Measurements from ENCODE around the gene ZNF778.

Gene ZNF778

DNA sequence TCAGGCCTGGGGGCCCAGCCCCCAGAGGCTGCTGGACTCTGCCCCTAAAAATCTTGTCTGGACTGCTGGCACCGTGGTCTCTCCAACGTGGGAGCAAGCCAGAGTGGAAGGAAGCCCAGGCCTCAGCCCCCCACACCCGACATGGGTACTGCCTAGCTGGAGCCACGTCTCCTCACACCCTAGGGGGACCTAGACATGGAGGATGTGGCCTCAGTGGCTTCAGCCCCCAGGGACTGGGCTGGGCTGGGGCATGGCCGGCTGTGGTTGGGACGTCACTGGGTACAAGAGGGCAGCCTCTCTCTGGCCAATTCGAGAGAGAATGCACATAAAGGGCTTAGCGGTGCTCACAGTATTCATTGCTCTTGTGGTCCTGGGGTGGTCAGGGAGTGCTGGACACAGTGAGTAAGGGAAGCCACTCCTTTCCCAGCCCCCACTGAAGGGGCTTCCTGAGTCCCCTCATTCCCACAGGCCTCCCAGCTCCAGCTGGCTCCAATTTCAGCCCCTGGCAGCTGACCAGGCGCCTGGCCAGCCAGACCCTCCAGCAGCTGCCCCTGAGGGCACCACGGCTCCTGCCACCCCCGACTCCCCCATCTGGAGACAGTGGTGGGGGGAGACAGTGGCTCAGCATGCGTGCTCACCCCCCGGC, 44.9 kb upstream of the ZNF778 start:
- Histone ChIP-seq H3K4me2 (ENCODE audit: low read depth, low read length, poor library complexity, severe bottlenecking) (no peak overlapping the region), H4K20me1 (ENCODE audit: low read depth, low read length) (no peaks in the 10 kb centered on the region), H3K9me2 (replicated peaks; ENCODE audit: insufficient read depth, low read length) (no peaks in the 10 kb centered on the region), H3K79me2 (ENCODE audit: insufficient read depth, low read length) (no peaks in the 10 kb centered on the region), H2AFZ (ENCODE audit: low read depth, low read length, severe bottlenecking) (no peak overlapping the region), H3K27me3 (ENCODE audit: low read length) (no peaks in the 10 kb centered on the region), H3K27ac (ENCODE audit: low read depth, low read length) (no peak overlapping the region), H3K9ac (ENCODE audit: low read length) (no peak overlapping the region), H3F3A (ENCODE audit: insufficient read depth) (no peaks in the 10 kb centered on the region), H3K36me3 (ENCODE audit: low read length) (no peaks in the 10 kb centered on the region), H3K4me3 (ENCODE audit: insufficient read depth, low read length, poor library complexity, severe bottlenecking) (no peak overlapping the region), H3K9me3 (ENCODE audit: insufficient read depth, low read length) (no peaks in the 10 kb centered on the region)
- no peak for TF ChIP-seq EZH2phosphoT487 (conservative IDR thresholded peaks at IDR 0.05; ENCODE audit: low read length)
- TF ChIP-seq, protein P1, sequence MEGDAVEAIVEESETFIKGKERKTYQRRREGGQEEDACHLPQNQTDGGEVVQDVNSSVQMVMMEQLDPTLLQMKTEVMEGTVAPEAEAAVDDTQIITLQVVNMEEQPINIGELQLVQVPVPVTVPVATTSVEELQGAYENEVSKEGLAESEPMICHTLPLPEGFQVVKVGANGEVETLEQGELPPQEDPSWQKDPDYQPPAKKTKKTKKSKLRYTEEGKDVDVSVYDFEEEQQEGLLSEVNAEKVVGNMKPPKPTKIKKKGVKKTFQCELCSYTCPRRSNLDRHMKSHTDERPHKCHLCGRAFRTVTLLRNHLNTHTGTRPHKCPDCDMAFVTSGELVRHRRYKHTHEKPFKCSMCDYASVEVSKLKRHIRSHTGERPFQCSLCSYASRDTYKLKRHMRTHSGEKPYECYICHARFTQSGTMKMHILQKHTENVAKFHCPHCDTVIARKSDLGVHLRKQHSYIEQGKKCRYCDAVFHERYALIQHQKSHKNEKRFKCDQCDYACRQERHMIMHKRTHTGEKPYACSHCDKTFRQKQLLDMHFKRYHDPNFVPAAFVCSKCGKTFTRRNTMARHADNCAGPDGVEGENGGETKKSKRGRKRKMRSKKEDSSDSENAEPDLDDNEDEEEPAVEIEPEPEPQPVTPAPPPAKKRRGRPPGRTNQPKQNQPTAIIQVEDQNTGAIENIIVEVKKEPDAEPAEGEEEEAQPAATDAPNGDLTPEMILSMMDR (IDR thresholded peaks at IDR 0.05; ENCODE audit: insufficient read depth, low read length, poor library complexity, severe bottlenecking), result no peak

DNA sequence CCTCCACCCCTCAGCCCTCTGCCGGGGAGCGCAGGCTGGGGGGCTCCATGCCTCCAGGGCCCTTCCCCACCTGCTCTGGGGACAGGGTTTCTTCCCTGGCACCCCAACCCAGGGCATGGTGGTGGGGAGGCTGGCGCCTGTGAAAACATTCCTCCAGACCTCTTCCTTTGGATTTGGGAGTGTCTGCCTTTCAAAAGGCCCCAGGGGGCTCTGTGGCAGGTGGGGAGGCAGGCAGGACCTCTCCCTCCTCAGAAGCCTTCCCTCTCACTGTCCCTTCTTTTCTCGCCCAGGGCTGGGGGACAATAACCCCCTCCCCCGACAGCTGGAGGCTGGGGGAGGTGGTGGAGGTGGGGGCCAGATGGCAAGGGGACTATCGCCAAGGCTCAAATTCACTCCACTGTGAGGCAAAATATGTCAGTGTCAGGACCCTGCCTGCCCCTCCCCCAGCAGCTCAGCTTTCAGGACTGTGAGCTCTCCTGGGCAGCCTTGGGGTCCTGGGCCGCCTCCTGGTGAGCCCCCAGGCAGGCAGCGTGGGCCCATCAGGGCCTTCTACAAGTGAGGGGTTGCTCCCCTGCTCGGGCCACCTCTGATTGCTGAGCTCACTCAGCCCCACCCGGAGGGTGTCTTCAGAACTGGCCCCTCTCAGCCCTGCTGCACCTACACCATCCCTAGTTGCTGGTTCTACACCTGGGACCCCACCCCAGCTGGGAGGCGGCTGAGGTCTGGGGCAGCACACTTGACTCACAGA, 44.2 kb upstream of the ZNF778 start:
- TF ChIP-seq, protein P1 (IDR thresholded peaks at IDR 0.05; ENCODE audit: insufficient read depth, low read length, poor library complexity, severe bottlenecking), result no peak
- TF ChIP-seq EZH2phosphoT487 (conservative IDR thresholded peaks at IDR 0.05; ENCODE audit: low read length), result no peak
- Histone ChIP-seq H3K27ac (ENCODE audit: low read depth, low read length) (no peak overlapping the region), H4K20me1 (ENCODE audit: low read depth, low read length) (no peaks in the 10 kb centered on the region), H3K27me3 (ENCODE audit: low read length) (no peaks in the 10 kb centered on the region), H3K79me2 (ENCODE audit: insufficient read depth, low read length) (no peaks in the 10 kb centered on the region), H3K4me2 (ENCODE audit: low read depth, low read length, poor library complexity, severe bottlenecking) (no peak overlapping the region), H3K9me2 (replicated peaks; ENCODE audit: insufficient read depth, low read length) (no peaks in the 10 kb centered on the region), H3K9me3 (ENCODE audit: insufficient read depth, low read length) (no peaks in the 10 kb centered on the region), H2AFZ (ENCODE audit: low read depth, low read length, severe bottlenecking) (no peak overlapping the region), H3F3A (ENCODE audit: insufficient read depth) (no peaks in the 10 kb centered on the region), H3K9ac (ENCODE audit: low read length) (no peak overlapping the region), H3K36me3 (ENCODE audit: low read length) (no peaks in the 10 kb centered on the region), H3K4me3 (ENCODE audit: insufficient read depth, low read length, poor library complexity, severe bottlenecking) (no peak overlapping the region)

DNA sequence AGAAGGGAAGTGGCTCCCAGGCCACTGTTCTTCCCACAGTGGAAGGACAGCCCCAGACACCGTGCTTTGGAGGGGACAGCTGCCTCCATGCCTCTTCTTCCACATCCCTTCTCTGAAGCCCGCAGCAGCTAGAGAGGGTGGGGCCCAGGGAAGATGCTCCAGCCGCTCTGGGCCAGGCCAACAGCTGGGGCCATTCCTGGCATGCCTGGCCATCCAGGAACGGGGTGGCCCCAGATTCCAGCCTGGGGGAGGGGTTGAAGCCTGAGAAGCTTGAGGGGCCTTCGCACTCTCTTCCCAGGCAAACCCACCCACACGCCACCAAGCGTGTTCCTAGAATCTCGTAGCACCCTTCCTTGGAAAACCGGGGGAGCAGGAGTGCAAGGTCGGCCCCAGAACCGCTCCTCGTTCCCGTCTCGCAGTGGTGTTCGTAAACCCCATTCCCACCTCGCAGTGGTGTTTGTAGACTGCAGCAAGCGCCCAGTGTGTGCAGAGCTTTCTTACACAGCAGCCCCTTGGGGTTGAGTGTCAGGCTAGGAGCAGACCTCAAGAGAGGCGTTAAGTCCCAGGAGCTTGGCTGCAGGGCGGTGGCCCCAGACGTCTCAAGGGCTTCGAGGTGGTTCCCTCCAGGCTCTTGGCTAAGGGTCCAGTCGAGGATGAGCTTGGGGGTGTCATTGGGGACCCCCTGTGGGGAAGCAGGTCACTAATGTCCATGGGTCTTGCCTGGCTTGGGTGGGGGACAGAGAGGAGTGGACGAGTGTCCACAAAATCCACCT, 43.3 kb upstream of the ZNF778 start:
- H3K9me2 ChIP-seq (replicated peaks; ENCODE audit: insufficient read depth, low read length), result no peaks in the 10 kb centered on the region
- H3K4me2 ChIP-seq (ENCODE audit: low read depth, low read length, poor library complexity, severe bottlenecking), result no peak overlapping the region
- no peaks in the 10 kb centered on the region for H3F3A ChIP-seq (ENCODE audit: insufficient read depth)
- no peaks in the 10 kb centered on the region for H3K79me2 ChIP-seq (ENCODE audit: insufficient read depth, low read length)
- TF ChIP-seq, protein P1 (IDR thresholded peaks at IDR 0.05; ENCODE audit: insufficient read depth, low read length, poor library complexity, severe bottlenecking), result no peak
- TF ChIP-seq EZH2phosphoT487 (conservative IDR thresholded peaks at IDR 0.05; ENCODE audit: low read length), result no peak
- no peaks in the 10 kb centered on the region for H3K36me3 ChIP-seq (ENCODE audit: low read length)
- H4K20me1 ChIP-seq (ENCODE audit: low read depth, low read length), result no peaks in the 10 kb centered on the region
- no peak overlapping the region for H3K27ac ChIP-seq (ENCODE audit: low read depth, low read length)
- no peaks in the 10 kb centered on the region for H3K27me3 ChIP-seq (ENCODE audit: low read length)
- no peaks in the 10 kb centered on the region for H3K9me3 ChIP-seq (ENCODE audit: insufficient read depth, low read length)
- no peak overlapping the region for H3K9ac ChIP-seq (ENCODE audit: low read length)
- no peak overlapping the region for H2AFZ ChIP-seq (ENCODE audit: low read depth, low read length, severe bottlenecking)
- H3K4me3 ChIP-seq (ENCODE audit: insufficient read depth, low read length, poor library complexity, severe bottlenecking), result no peak overlapping the region
